Activated CD8-positive, alpha-beta memory T cell treated with anti-CD3 and anti-CD28 coated beads, Interleukin-2, amount 10 ng/mL, durations not matched to agents 7 days and 5 days (primary cell): ENCODE data around the gene BSPRY. TPM values are rescaled to one million over a fixed set of nuclear protein-coding genes. Genes with fewer than 3 reads are reported as not detected.

Source experiments
- ATAC-seq: fragments of 150-1000 bp; cut with Tn5 transposase; one replicate; pipeline ENCODE4 v1.10.0; 2021; ENCODE audit warnings: moderate library complexity
- CTCF ChIA-PET: fragments of 350-600 bp; sonication (Branson Sonifier 250); formaldehyde crosslinking; loops from one replicate; lab custom pipeline; 2021; ENCODE audit warnings: antibody characterized with exemption; lab: Charles Lee
- DNase-seq: peaks from one replicate; pipeline ENCODE4 v3.0.0-alpha.2; 2020
- H3K27ac Mint-ChIP-seq: one replicate; pipeline ENCODE4 v1.8.0; 2021; ENCODE audit warnings: mild to moderate bottlenecking, mixed read lengths
- H3K27me3 Mint-ChIP-seq: one replicate; pipeline ENCODE4 v1.8.0; 2021; ENCODE audit warnings: mixed read lengths
- H3K36me3 Mint-ChIP-seq: one replicate; pipeline ENCODE4 v1.8.0; 2021; ENCODE audit warnings: mild to moderate bottlenecking, mixed read lengths
- H3K4me1 Mint-ChIP-seq: one replicate; pipeline ENCODE4 v1.8.0; 2021; ENCODE audit warnings: mixed read lengths
- H3K4me3 Mint-ChIP-seq: one replicate; pipeline ENCODE4 v1.8.0; 2021; ENCODE audit warnings: mild to moderate bottlenecking, moderate library complexity, mixed read lengths
- H3K9me3 Mint-ChIP-seq: one replicate; pipeline ENCODE4 v1.8.0; 2022; ENCODE audit warnings: low read depth, mixed read lengths
- total RNA-seq, 2 experiments: library from RNA; stranded (reverse); gene quantifications; one replicate each; pipeline ENCODE4 v1.2.3, GENCODE V29; 2021

BSPRY gene
- total RNA-seq, 2 experiments from 2014 or later, result 6.0 to 7.2 TPM

- no peak for ATAC-seq
- Mint-ChIP-seq H3K4me3 (no peak overlapping the region), H3K9me3 (no peaks in the 10 kb centered on the region), H3K27me3 (peaks cover 7% of the 10 kb centered on the region), H3K27ac (no peak overlapping the region), H3K36me3 (peaks cover 2% of the 10 kb centered on the region), H3K4me1 (no peaks in the 10 kb centered on the region)
- CTCF ChIA-PET, result interaction anchor here (1.3 kb wide), 2 partner anchors 9 to 127 kb away, joined by 3 read pairs; no protein-coding TSS in a partner anchor
- no peak for DNase-seq
Measured at GRCh38 chr9:113319054-113319453, 30.3 kb upstream of the BSPRY start.

- H3K4me3 Mint-ChIP-seq, result no peak overlapping the region
- H3K4me1 Mint-ChIP-seq, result no peaks in the 10 kb centered on the region
- H3K9me3 Mint-ChIP-seq, result no peaks in the 10 kb centered on the region
- CTCF ChIA-PET, result interaction anchor here (1.3 kb wide), 1 partner anchor 8 kb away, joined by 3 read pairs; no protein-coding TSS in a partner anchor
- H3K27me3 Mint-ChIP-seq, result peaks cover 7% of the 10 kb centered on the region
- DNase-seq (no peak), ATAC-seq (no peak)
- peaks cover 2% of the 10 kb centered on the region for H3K36me3 Mint-ChIP-seq
- H3K27ac Mint-ChIP-seq, result no peak overlapping the region
Measured at GRCh38 chr9:113320051-113320450, 29.3 kb upstream of the BSPRY start.

GRCh38 chr9:113322671-113323070 lies 26.7 kb upstream of the BSPRY start:
- H3K9me3 Mint-ChIP-seq, result no peaks in the 10 kb centered on the region
- peaks cover 2% of the 10 kb centered on the region for H3K36me3 Mint-ChIP-seq
- no peak overlapping the region for H3K27ac Mint-ChIP-seq
- DNase-seq (no peak), ATAC-seq (no peak)
- peaks cover 3% of the 10 kb centered on the region for H3K27me3 Mint-ChIP-seq
- H3K4me3 Mint-ChIP-seq, result no peak overlapping the region
- H3K4me1 Mint-ChIP-seq, result no peaks in the 10 kb centered on the region
- CTCF ChIA-PET, result no interaction called here

GRCh38 chr9:113326230-113326629 lies 23.1 kb upstream of the BSPRY start:
- Mint-ChIP-seq H3K27me3 (peaks cover 3% of the 10 kb centered on the region), H3K27ac (no peak overlapping the region), H3K4me1 (no peaks in the 10 kb centered on the region), H3K36me3 (no peaks in the 10 kb centered on the region), H3K4me3 (no peak overlapping the region), H3K9me3 (no peaks in the 10 kb centered on the region)
- CTCF ChIA-PET, result interaction anchor here (1.0 to 1.8 kb wide), 2 partner anchors 51 to 331 kb away, joined by 4 to 5 read pairs; partner anchors contain the start of genes CDC26 and PRPF4
- DNase-seq (no peak), ATAC-seq (no peak)

GRCh38 chr9:113328045-113328782 lies 21.1 kb upstream of the BSPRY start:
- CTCF ChIA-PET, result interaction anchor here (1.3 to 1.8 kb wide), 4 partner anchors 9 to 330 kb away, joined by 3 to 5 read pairs (median 4); partner anchors contain the start of gene ALAD
- no peaks in the 10 kb centered on the region for H3K27me3 Mint-ChIP-seq
- no peaks in the 10 kb centered on the region for H3K4me1 Mint-ChIP-seq
- no peak for ATAC-seq
- H3K27ac Mint-ChIP-seq, result no peak overlapping the region
- H3K4me3 Mint-ChIP-seq, result no peak overlapping the region
- no peak for DNase-seq
- H3K36me3 Mint-ChIP-seq, result no peaks in the 10 kb centered on the region
- H3K9me3 Mint-ChIP-seq, result no peaks in the 10 kb centered on the region

- Mint-ChIP-seq H3K9me3 (no peaks in the 10 kb centered on the region), H3K4me3 (no peak overlapping the region), H3K27me3 (no peaks in the 10 kb centered on the region), H3K27ac (no peak overlapping the region), H3K36me3 (no peaks in the 10 kb centered on the region), H3K4me1 (peaks cover 11% of the 10 kb centered on the region)
- DNase-seq (no peak), ATAC-seq (no peak)
- CTCF ChIA-PET, result no interaction called here
Measured at GRCh38 chr9:113331780-113332179, 17.6 kb upstream of the BSPRY start.

GRCh38 chr9:113337714-113338113 lies 11.6 kb upstream of the BSPRY start:
- CTCF ChIA-PET, result interaction anchor here (0.7 to 5.4 kb wide), 2 partner anchors 12 to 317 kb away, joined by 4 to 39 read pairs; partner anchors contain the start of gene BSPRY

GRCh38 chr9:113340011-113340699 lies 9.2 kb upstream of the BSPRY start, which contains the start of gene WDR31:
TSS of gene WDR31 (minus strand) at chr9:113340275. CDS start at chr9:113332022, 8,253 bp downstream.
- peak within 1 kb of the TSS; percentile 37 for H3K27ac Mint-ChIP-seq
- no peaks in the 10 kb centered on the region for H3K27me3 Mint-ChIP-seq

More at GRCh38 chr9:113337714-113338113, 11.6 kb upstream of the BSPRY start:
- no peak for ATAC-seq
- Mint-ChIP-seq H3K36me3 (no peaks in the 10 kb centered on the region), H3K27ac (no peak overlapping the region), H3K9me3 (no peaks in the 10 kb centered on the region), H3K27me3 (no peaks in the 10 kb centered on the region), H3K4me1 (peaks cover 41% of the 10 kb centered on the region), H3K4me3 (no peak overlapping the region)
- no peak for DNase-seq

GRCh38 chr9:113341712-113342410 lies 7.5 kb upstream of the BSPRY start:
- H3K36me3 Mint-ChIP-seq, result no peaks in the 10 kb centered on the region
- no peak for ATAC-seq

More at GRCh38 chr9:113340011-113340699, 9.2 kb upstream of the BSPRY start, which contains the start of gene WDR31:
- H3K36me3 Mint-ChIP-seq, result no peaks in the 10 kb centered on the region
- DNase-seq (peak; percentile 85), ATAC-seq (peak; percentile 97)
- CTCF ChIA-PET, result interaction anchor here (1.2 to 5.4 kb wide), 7 partner anchors 10 to 318 kb away, joined by 3 to 39 read pairs (median 4); partner anchors contain the start of genes ALAD, BSPRY, CDC26 and PRPF4
- peak within 1 kb of the TSS; percentile 76 for H3K4me3 Mint-ChIP-seq
- peaks cover 51% of the 10 kb centered on the region for H3K4me1 Mint-ChIP-seq
- H3K9me3 Mint-ChIP-seq, result no peaks in the 10 kb centered on the region

GRCh38 chr9:113343732-113344231 lies 5.6 kb upstream of the BSPRY start:
- H3K9me3 Mint-ChIP-seq, result no peaks in the 10 kb centered on the region
- CTCF ChIA-PET, result no interaction called here
- H3K27me3 Mint-ChIP-seq, result no peaks in the 10 kb centered on the region
- peak overlapping the region; percentile 18 for H3K27ac Mint-ChIP-seq
- ATAC-seq (no peak), DNase-seq (peak; percentile 66)
- peaks cover 62% of the 10 kb centered on the region for H3K4me1 Mint-ChIP-seq
- no peaks in the 10 kb centered on the region for H3K36me3 Mint-ChIP-seq
- H3K4me3 Mint-ChIP-seq, result no peak overlapping the region

More at GRCh38 chr9:113341712-113342410, 7.5 kb upstream of the BSPRY start:
- Mint-ChIP-seq H3K4me1 (peaks cover 51% of the 10 kb centered on the region), H3K4me3 (peak overlapping the region; percentile 3), H3K9me3 (no peaks in the 10 kb centered on the region), H3K27me3 (no peaks in the 10 kb centered on the region), H3K27ac (no peak overlapping the region)
- CTCF ChIA-PET, result interaction anchor here (2.1 to 5.4 kb wide), 2 partner anchors 8 to 69 kb away, joined by 4 to 39 read pairs; partner anchors contain the start of genes BSPRY, C9orf43 and POLE3
- DNase-seq, result no peak

GRCh38 chr9:113345190-113345589 lies 4.2 kb upstream of the BSPRY start:
- Mint-ChIP-seq H3K36me3 (no peaks in the 10 kb centered on the region), H3K4me3 (no peak overlapping the region), H3K27me3 (peaks cover 3% of the 10 kb centered on the region), H3K27ac (no peak overlapping the region), H3K4me1 (peaks cover 62% of the 10 kb centered on the region), H3K9me3 (no peaks in the 10 kb centered on the region)
- no peak for ATAC-seq
- CTCF ChIA-PET, result interaction anchor here (1.4 to 1.6 kb wide), 2 partner anchors 9 to 56 kb away, joined by 4 to 6 read pairs; partner anchors contain the start of gene ALAD
- DNase-seq, result peak; percentile 29

GRCh38 chr9:113345671-113346070 lies 3.7 kb upstream of the BSPRY start:
- Mint-ChIP-seq H3K27ac (no peak overlapping the region), H3K4me1 (peaks cover 62% of the 10 kb centered on the region), H3K4me3 (no peak overlapping the region), H3K27me3 (peaks cover 3% of the 10 kb centered on the region), H3K36me3 (no peaks in the 10 kb centered on the region), H3K9me3 (no peaks in the 10 kb centered on the region)
- ATAC-seq (no peak), DNase-seq (peak; percentile 25)
- CTCF ChIA-PET, result interaction anchor here (1.4 to 1.6 kb wide), 2 partner anchors 10 to 55 kb away, joined by 4 to 6 read pairs; partner anchors contain the start of gene ALAD
